GM12878 (cell line): ENCODE results near the gene ZIC5.

ENCODE experiments used
- POLR2A ChIP-seq: IDR thresholded peaks from 2 replicates; pipeline ENCODE4 v1.6.1; 2011; ENCODE audit warnings: low read depth, mild to moderate bottlenecking, low read length
- ZNF217 ChIP-seq: fragments of 450-650 bp; IDR thresholded peaks from 2 replicates; pipeline ENCODE4 v1.6.1; 2017; ENCODE audit warnings: antibody characterized with exemption, mild to moderate bottlenecking
- TF ChIP-seq, protein P1 (sequence below): fragments of 450-650 bp; IDR thresholded peaks from 2 replicates; pipeline ENCODE4 v1.6.1; 2017; ENCODE audit warnings: mild to moderate bottlenecking
- TF ChIP-seq, protein P2 (sequence below), 3 experiments: IDR thresholded peaks in 2 of 3; conservative IDR thresholded peaks in 1 of 3; 2 replicates each; pipeline ENCODE4 v1.5.1; 2011; ENCODE audit warnings: low read depth in 3 of 3, low read length in 3 of 3, mild to moderate bottlenecking in 3 of 3, control low read depth in 2 of 3, moderate library complexity in 2 of 3, inconsistent platforms in 1 of 3, mixed read lengths in 1 of 3; ENCODE audit not compliant: control insufficient read depth in 2 of 3, insufficient read depth in 1 of 3; ENCODE audit errors: extremely low read depth in 1 of 3

DNA sequence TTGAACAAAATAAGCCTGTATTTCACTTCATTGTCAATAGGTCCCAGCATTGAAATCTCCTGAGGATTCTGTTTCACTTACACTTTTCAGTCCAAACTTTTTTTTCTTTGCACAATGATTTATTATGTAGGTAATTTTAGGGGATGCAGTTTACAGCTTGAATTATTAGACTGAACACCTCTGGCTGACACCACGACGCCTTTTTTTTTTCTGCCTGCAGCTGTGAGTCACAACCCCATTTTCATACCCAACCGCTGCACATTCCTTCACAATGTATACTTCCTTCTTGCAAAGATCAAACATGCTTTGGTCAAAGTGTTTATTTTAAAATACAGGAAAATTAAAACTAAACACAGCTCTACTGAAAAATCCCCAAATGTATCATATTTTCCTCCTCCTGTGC is 21.4 kb upstream of the ZIC5 start:
- no peak for TF ChIP-seq POLR2A
- TF ChIP-seq, protein P1, sequence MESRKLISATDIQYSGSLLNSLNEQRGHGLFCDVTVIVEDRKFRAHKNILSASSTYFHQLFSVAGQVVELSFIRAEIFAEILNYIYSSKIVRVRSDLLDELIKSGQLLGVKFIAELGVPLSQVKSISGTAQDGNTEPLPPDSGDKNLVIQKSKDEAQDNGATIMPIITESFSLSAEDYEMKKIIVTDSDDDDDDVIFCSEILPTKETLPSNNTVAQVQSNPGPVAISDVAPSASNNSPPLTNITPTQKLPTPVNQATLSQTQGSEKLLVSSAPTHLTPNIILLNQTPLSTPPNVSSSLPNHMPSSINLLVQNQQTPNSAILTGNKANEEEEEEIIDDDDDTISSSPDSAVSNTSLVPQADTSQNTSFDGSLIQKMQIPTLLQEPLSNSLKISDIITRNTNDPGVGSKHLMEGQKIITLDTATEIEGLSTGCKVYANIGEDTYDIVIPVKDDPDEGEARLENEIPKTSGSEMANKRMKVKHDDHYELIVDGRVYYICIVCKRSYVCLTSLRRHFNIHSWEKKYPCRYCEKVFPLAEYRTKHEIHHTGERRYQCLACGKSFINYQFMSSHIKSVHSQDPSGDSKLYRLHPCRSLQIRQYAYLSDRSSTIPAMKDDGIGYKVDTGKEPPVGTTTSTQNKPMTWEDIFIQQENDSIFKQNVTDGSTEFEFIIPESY, result no peak
- TF ChIP-seq, protein P2, sequence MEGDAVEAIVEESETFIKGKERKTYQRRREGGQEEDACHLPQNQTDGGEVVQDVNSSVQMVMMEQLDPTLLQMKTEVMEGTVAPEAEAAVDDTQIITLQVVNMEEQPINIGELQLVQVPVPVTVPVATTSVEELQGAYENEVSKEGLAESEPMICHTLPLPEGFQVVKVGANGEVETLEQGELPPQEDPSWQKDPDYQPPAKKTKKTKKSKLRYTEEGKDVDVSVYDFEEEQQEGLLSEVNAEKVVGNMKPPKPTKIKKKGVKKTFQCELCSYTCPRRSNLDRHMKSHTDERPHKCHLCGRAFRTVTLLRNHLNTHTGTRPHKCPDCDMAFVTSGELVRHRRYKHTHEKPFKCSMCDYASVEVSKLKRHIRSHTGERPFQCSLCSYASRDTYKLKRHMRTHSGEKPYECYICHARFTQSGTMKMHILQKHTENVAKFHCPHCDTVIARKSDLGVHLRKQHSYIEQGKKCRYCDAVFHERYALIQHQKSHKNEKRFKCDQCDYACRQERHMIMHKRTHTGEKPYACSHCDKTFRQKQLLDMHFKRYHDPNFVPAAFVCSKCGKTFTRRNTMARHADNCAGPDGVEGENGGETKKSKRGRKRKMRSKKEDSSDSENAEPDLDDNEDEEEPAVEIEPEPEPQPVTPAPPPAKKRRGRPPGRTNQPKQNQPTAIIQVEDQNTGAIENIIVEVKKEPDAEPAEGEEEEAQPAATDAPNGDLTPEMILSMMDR (IDR thresholded peaks at IDR 0.05 in 2 of 3, conservative IDR thresholded peaks at IDR 0.05 in 1 of 3; ENCODE audit: control insufficient read depth in 2 of 3, extremely low read depth in 1 of 3, insufficient read depth in 1 of 3, low read depth in 3 of 3, low read length in 3 of 3), result no peak
- no peak for TF ChIP-seq ZNF217
